Calu3 (cell line): Measurements from ENCODE around the gene ADAMTS20. TPM values are rescaled to one million over a fixed set of nuclear protein-coding genes. Genes with fewer than 3 reads are reported as not detected.

Experiments used
- BruUV-seq: library from RNA; stranded (reverse); fragments of 400-500 nt; replicated peaks from 2 replicates; lab custom pipeline; 2021; lab: Mats Ljungman, UMichigan
- CTCF ChIA-PET: fragments of 300-600 bp; sonication (Branson Sonifier 250); formaldehyde crosslinking; loops from one replicate; lab custom pipeline; 2022; ENCODE audit warnings: antibody characterized with exemption; lab: Charles Lee
- DNase-seq: peaks from one replicate; pipeline ENCODE4 v3.0.0; 2022
- H3K27ac Mint-ChIP-seq: one replicate; pipeline ENCODE4 v1.8.0; 2022; ENCODE audit warnings: mixed read lengths; ENCODE audit not compliant: unreplicated experiment
- H3K27me3 Mint-ChIP-seq: one replicate; pipeline ENCODE4 v1.8.0; 2022; ENCODE audit warnings: mixed read lengths; ENCODE audit not compliant: unreplicated experiment
- H3K36me3 Mint-ChIP-seq: one replicate; pipeline ENCODE4 v1.8.0; 2022; ENCODE audit warnings: mild to moderate bottlenecking, moderate library complexity, mixed read lengths; ENCODE audit not compliant: insufficient read depth, unreplicated experiment
- H3K4me1 Mint-ChIP-seq: one replicate; pipeline ENCODE4 v1.8.0; 2022; ENCODE audit warnings: mild to moderate bottlenecking, low read depth, mixed read lengths; ENCODE audit not compliant: unreplicated experiment
- H3K4me3 Mint-ChIP-seq: one replicate; pipeline ENCODE4 v1.8.0; 2022; ENCODE audit warnings: mild to moderate bottlenecking, low read depth, moderate library complexity, mixed read lengths; ENCODE audit not compliant: unreplicated experiment
- H3K9me3 Mint-ChIP-seq: one replicate; pipeline ENCODE4 v1.8.0; 2022; ENCODE audit warnings: low read depth, mixed read lengths; ENCODE audit not compliant: unreplicated experiment
- CTCF ChIP-seq: fragments of 200-600 bp; IDR thresholded peaks from one replicate; pipeline ENCODE4 v1.8.0; 2022; ENCODE audit warnings: antibody characterized with exemption; ENCODE audit not compliant: unreplicated experiment
- intact Hi-C: fragments of 100-400 bp; cut with micrococcal nuclease; formaldehyde crosslinking; loops from one replicate; pipeline ENCODE4 v1.10.0; 2022; ENCODE audit not compliant: unreplicated experiment
- total RNA-seq: library from RNA; stranded (reverse); gene quantifications from 2 replicates; pipeline ENCODE4 v1.2.3, GENCODE V29; 2022

ADAMTS20 gene
- total RNA-seq, 1 experiment from 2014 or later = not detected

- DNase-seq = no peak
- intact Hi-C loops = no loop called here
- Mint-ChIP-seq H3K36me3 (no peaks in the 10 kb centered on the region), H3K27ac (no peak overlapping the region), H3K9me3 (peaks cover 3% of the 10 kb centered on the region), H3K27me3 (no peaks in the 10 kb centered on the region), H3K4me3 (no peak overlapping the region), H3K4me1 (no peaks in the 10 kb centered on the region)
- BruUV-seq = no TSS peak
- TF ChIP-seq CTCF = no peak
- CTCF ChIA-PET = no interaction called here
These were observed 234.0 kb downstream of the ADAMTS20 start for GRCh38 chr12:43318021-43318420.

GRCh38 chr12:43317156-43317555 is 234.8 kb downstream of the ADAMTS20 start:
- DNase-seq = no peak
- CTCF ChIA-PET = no interaction called here
- H3K27ac Mint-ChIP-seq = no peak overlapping the region
- H3K27me3 Mint-ChIP-seq = no peaks in the 10 kb centered on the region
- no peak overlapping the region for H3K4me3 Mint-ChIP-seq
- no peaks in the 10 kb centered on the region for H3K36me3 Mint-ChIP-seq
- no peaks in the 10 kb centered on the region for H3K4me1 Mint-ChIP-seq
- H3K9me3 Mint-ChIP-seq = peaks cover 3% of the 10 kb centered on the region
- BruUV-seq = no TSS peak
- TF ChIP-seq CTCF = no peak
- intact Hi-C loops = no loop called here

- Mint-ChIP-seq H3K4me1 (no peaks in the 10 kb centered on the region), H3K9me3 (no peaks in the 10 kb centered on the region), H3K27ac (no peak overlapping the region), H3K27me3 (no peaks in the 10 kb centered on the region), H3K36me3 (no peaks in the 10 kb centered on the region), H3K4me3 (no peak overlapping the region)
- no peak for DNase-seq
- no peak for TF ChIP-seq CTCF
- no TSS peak for BruUV-seq
- CTCF ChIA-PET = no interaction called here
- intact Hi-C loops = no loop called here
These were observed 235.5 kb downstream of the ADAMTS20 start for GRCh38 chr12:43316520-43316919.

GRCh38 chr12:43315961-43316360 is 236.0 kb downstream of the ADAMTS20 start:
- peaks cover 2% of the 10 kb centered on the region for H3K4me1 Mint-ChIP-seq
- CTCF ChIA-PET = no interaction called here
- DNase-seq = no peak
- no TSS peak for BruUV-seq
- TF ChIP-seq CTCF = no peak
- H3K9me3 Mint-ChIP-seq = peaks cover under 1% of the 10 kb centered on the region
- intact Hi-C loops = no loop called here
- no peak overlapping the region for H3K4me3 Mint-ChIP-seq
- H3K27me3 Mint-ChIP-seq = no peaks in the 10 kb centered on the region
- H3K36me3 Mint-ChIP-seq = no peaks in the 10 kb centered on the region
- no peak overlapping the region for H3K27ac Mint-ChIP-seq
